Upper lobe of left lung (tissue), 6 donors: ENCODE measurements around the gene ZNF433. TPM values are rescaled to one million over a fixed set of nuclear protein-coding genes. Genes with fewer than 3 reads are reported as not detected.

Experiments
- ATAC-seq, 2 donors: fragments of 200-7000 bp; cut with Tn5 transposase; one replicate each; pipeline ENCODE4 v1.9.1; 2022; ENCODE audit warnings: mild to moderate bottlenecking in 2 of 2, moderate library complexity in 2 of 2; ENCODE audit not compliant: low FRiP score in 2 of 2
- DNase-seq, 2 donors: peaks; one replicate each; pipeline ENCODE4 v3.0.0-alpha.2; 2019 to 2020
- H3K27ac ChIP-seq, 4 donors: fragments of 200-600 bp; sonication (generic); one replicate each; pipeline ENCODE4 v1.5.1; 2016 to 2019
- H3K27me3 ChIP-seq, 4 donors: fragments of 200-600 bp; sonication (generic); one replicate each; pipeline ENCODE4 v1.5.1; 2017 to 2019
- H3K36me3 ChIP-seq, 4 donors: fragments of 200-600 bp; sonication (generic); one replicate each; pipeline ENCODE4 v1.5.1; 2016 to 2019
- H3K4me1 ChIP-seq, 4 donors: fragments of 200-600 bp; sonication (generic); one replicate each; pipeline ENCODE4 v1.5.1; 2018 to 2019
- H3K4me3 ChIP-seq, 4 donors: fragments of 200-600 bp; sonication (generic); one replicate each; pipeline ENCODE4 v1.5.1; 2017 to 2019; ENCODE audit warnings: mild to moderate bottlenecking in 2 of 4, moderate library complexity in 1 of 4
- H3K9me3 ChIP-seq, 4 donors: fragments of 200-600 bp; sonication (generic); one replicate each; pipeline ENCODE4 v1.5.1; 2018 to 2019
- EP300 ChIP-seq, 4 donors: sonication (generic); formaldehyde crosslinking; IDR thresholded peaks; one replicate each; pipeline ENCODE4 v1.5.1; 2017; ENCODE audit warnings: antibody characterized with exemption in 4 of 4, control low read depth in 2 of 4
- POLR2A ChIP-seq, 4 donors: fragments of 450-650 bp; IDR thresholded peaks; one replicate each; pipeline ENCODE4 v1.5.1; 2016 to 2017; ENCODE audit warnings: antibody characterized with exemption in 4 of 4, mild to moderate bottlenecking in 2 of 4
- POLR2AphosphoS5 ChIP-seq, 2 donors: sonication (generic); formaldehyde crosslinking; IDR thresholded peaks; one replicate each; pipeline ENCODE4 v1.5.1; 2017; ENCODE audit warnings: antibody characterized with exemption in 2 of 2
- WGBS, 2 donors: methylation state at CpG; one replicate each; pipeline ENCODE4 v1.1.5; 2017 to 2018; 5-methylcytosine and 5-hydroxymethylcytosine counted together
- total RNA-seq, 6 donors: library from RNA; depleted of rRNA in 4 of 6; stranded (reverse); fragments of >200 nt in 4 of 6; gene quantifications; one replicate each; pipeline versions ENCODE4 v1.1.0 to v1.2.1, GENCODE V29; 2016 to 2021
- TF ChIP-seq, protein P1 (sequence below), 6 experiments: fragments of 450-650 bp in 4 of 6; fragments of 200-600 bp in 2 of 6; sonication (generic) in 2 of 6; IDR thresholded peaks; one replicate each; pipeline ENCODE4 v1.5.1; 2016 to 2019; ENCODE audit warnings: antibody characterized with exemption in 6 of 6
- donor health status: DM: no; HTN: no; CAD: no; lungs with moderate emphysema.
- donor health status: DM: no; HTN: yes; CAD: no; lungs with severe emphysema.

Gene ZNF433
- total RNA-seq, 6 donors from 2014 or later = 3.7 to 12.5 (median 6.3) TPM

DNA sequence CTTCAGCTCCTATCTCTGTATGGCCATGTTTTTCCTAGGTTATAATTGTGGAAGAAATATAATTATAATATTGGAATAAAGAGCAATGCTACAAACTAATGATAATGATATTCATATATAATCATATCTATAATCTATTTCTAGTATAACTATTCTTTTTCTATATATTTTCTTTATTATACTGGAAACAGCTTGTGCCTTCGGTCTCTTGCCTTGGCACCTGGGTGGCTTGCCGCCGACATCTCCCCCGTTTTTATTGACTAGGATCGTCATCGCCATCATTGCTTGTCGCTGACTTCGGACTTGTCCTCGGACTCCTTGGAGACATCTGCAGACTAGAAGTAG, 46.4 kb downstream of the ZNF433 start:
- no peak for TF ChIP-seq POLR2AphosphoS5 (IDR thresholded peaks at IDR 0.05)
- TF ChIP-seq EP300 (IDR thresholded peaks at IDR 0.05) = no peak
- no peak for TF ChIP-seq POLR2A (IDR thresholded peaks at IDR 0.05)
- Histone ChIP-seq H3K4me3 (peak overlapping the region in 3 of 4 donors; percentile 61 to 89 (median 71)), H3K36me3 (no peaks in the 10 kb centered on the region), H3K4me1 (peaks cover 0 to 15% (median 0%) of the 10 kb centered on the region in 4 donors), H3K27me3 (no peaks in the 10 kb centered on the region), H3K9me3 (no peaks in the 10 kb centered on the region), H3K27ac (peak overlapping the region in 2 of 4 donors; percentile 91 to 95)
- ATAC-seq (no peak), DNase-seq (no peak)
- WGBS, 2 donors = 77 to 78% methylated on average over 9 of the region's 9 CpGs

DNA sequence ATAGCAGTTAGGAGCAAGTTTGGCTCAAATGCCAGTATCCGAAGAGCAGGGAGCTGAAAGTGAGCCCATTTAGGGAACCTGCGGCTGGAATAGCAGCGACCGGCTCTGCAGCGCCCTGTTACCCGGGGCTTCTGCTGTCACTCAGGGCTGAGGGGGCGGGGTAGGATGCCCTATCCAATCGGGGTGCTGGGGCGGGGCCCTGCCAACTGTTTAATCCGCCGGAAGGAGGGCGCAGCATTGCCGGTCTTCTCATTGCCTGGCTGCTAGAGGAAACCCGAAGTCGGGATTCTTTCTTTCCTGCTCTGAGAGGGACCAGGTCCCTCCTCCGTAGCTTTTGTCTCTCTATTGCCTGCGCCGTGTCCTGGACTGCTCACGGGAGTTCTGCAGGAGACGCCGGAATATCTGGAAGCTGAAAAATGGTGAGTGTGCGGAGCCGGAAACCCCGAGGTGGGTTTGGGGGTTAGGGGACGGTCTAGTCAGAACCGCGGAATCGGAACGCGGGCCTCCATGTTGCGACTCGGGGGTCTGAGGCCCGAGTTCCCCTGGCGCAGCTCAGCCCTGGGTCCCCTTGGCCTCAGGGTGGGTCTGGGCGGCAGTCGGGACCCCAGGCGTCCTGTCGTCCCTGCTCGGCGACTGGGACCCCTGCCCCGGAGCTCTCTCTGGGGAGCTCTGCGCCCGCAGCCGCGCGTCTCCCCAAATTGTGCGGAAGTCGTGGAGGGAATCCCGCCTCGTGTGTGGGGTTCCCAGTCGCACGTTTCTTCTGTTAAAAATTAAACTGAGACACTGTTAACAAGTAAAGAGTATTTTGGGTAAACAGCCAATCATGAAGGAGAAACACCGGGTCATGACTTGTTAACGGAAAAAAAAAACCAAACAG, 47.8 kb downstream of the ZNF433 start:
- TF ChIP-seq POLR2AphosphoS5 (IDR thresholded peaks at IDR 0.05) = peak; percentile 72 to 97
- TF ChIP-seq, protein P1, sequence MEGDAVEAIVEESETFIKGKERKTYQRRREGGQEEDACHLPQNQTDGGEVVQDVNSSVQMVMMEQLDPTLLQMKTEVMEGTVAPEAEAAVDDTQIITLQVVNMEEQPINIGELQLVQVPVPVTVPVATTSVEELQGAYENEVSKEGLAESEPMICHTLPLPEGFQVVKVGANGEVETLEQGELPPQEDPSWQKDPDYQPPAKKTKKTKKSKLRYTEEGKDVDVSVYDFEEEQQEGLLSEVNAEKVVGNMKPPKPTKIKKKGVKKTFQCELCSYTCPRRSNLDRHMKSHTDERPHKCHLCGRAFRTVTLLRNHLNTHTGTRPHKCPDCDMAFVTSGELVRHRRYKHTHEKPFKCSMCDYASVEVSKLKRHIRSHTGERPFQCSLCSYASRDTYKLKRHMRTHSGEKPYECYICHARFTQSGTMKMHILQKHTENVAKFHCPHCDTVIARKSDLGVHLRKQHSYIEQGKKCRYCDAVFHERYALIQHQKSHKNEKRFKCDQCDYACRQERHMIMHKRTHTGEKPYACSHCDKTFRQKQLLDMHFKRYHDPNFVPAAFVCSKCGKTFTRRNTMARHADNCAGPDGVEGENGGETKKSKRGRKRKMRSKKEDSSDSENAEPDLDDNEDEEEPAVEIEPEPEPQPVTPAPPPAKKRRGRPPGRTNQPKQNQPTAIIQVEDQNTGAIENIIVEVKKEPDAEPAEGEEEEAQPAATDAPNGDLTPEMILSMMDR (IDR thresholded peaks at IDR 0.05) = no peak
- TF ChIP-seq POLR2A (IDR thresholded peaks at IDR 0.05) = peak in 3 of 4 donors; percentile 69 to 80 (median 72)

DNA sequence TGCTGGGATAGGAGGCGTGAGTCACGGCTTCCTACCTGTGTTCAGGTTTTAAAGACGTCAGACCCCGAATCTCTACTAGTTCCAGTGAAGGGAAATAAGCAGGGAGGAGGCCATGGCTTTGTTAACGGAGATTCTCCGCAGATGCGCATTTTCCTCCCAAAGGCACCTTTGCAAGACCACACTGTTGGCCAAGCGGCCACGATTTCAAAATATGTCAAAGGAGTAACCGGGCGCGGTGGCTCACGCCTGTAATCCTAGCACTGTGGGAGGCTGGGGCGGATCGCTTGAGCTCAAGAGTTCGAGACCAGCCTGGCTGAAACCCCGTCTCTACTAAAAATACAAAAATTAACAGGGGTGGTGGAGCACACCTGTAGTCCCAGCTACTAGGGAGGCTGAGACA, 48.7 kb downstream of the ZNF433 start:
- TF ChIP-seq, protein P1 (IDR thresholded peaks at IDR 0.05) = no peak
- no peak for TF ChIP-seq EP300 (IDR thresholded peaks at IDR 0.05)
- TF ChIP-seq POLR2AphosphoS5 (IDR thresholded peaks at IDR 0.05) = no peak
- no peak for TF ChIP-seq POLR2A (IDR thresholded peaks at IDR 0.05)
- Histone ChIP-seq H3K4me3 (no peak overlapping the region), H3K36me3 (no peaks in the 10 kb centered on the region), H3K27ac (no peak overlapping the region), H3K9me3 (peaks cover 0 to 9% (median 2%) of the 10 kb centered on the region in 4 donors), H3K4me1 (peaks cover 0 to 15% (median 0%) of the 10 kb centered on the region in 4 donors), H3K27me3 (no peaks in the 10 kb centered on the region)
- ATAC-seq (no peak), DNase-seq (no peak)
- 88 to 93% methylated on average over 17 of the region's 17 CpGs for WGBS, 2 donors

More for the DNA sequence above, 47.8 kb downstream of the ZNF433 start:
- Histone ChIP-seq H3K27me3 (no peaks in the 10 kb centered on the region), H3K36me3 (no peaks in the 10 kb centered on the region), H3K4me3 (peak overlapping the region; percentile 61 to 93 (median 80)), H3K4me1 (peaks cover 0 to 15% (median 0%) of the 10 kb centered on the region in 4 donors), H3K27ac (peak overlapping the region; percentile 75 to 95 (median 90)), H3K9me3 (no peaks in the 10 kb centered on the region)
- 1% methylated on average over 21 to 44 of the region's 54 CpGs for WGBS, 2 donors
- peak; percentile 94 to 99 for DNase-seq
- ATAC-seq = peak; percentile 99 to 100

DNA sequence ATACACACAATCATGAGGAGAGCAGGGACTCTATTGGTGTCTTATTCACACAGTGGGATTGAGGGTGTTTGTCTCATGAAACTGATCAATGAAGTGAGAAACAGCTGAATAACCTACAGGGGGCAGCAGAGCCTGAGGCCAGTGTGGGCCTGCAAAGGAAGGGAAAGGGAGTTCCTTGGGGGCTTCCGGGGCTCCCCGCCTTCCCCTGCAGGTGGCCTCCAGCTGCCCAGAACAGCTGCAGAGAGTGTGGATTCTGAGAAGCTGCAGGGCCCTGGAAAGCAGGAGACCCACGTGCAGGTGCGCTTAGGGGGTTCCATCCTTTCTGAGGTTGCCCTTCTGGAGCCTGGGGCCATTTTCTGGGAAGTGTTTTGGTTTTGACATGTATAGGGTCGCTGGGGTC, 50.5 kb downstream of the ZNF433 start:
- Histone ChIP-seq H3K36me3 (no peaks in the 10 kb centered on the region), H3K4me3 (no peak overlapping the region), H3K27ac (no peak overlapping the region), H3K27me3 (no peaks in the 10 kb centered on the region), H3K9me3 (peaks cover 15 to 26% (median 20%) of the 10 kb centered on the region in 4 donors), H3K4me1 (peaks cover 0 to 15% (median 0%) of the 10 kb centered on the region in 4 donors)
- DNase-seq (peak in 1 of 2 donors; percentile 23), ATAC-seq (no peak)
- WGBS, 2 donors = 22 to 25% methylated on average over 3 to 5 of the region's 5 CpGs
- TF ChIP-seq POLR2A (IDR thresholded peaks at IDR 0.05) = no peak
- TF ChIP-seq, protein P1 (IDR thresholded peaks at IDR 0.05) = no peak
- no peak for TF ChIP-seq EP300 (IDR thresholded peaks at IDR 0.05)
- TF ChIP-seq POLR2AphosphoS5 (IDR thresholded peaks at IDR 0.05) = no peak

- Histone ChIP-seq H3K9me3 (peaks cover 35 to 51% (median 45%) of the 10 kb centered on the region in 4 donors), H3K27ac (no peak overlapping the region), H3K4me1 (peaks cover 0 to 7% (median 0%) of the 10 kb centered on the region in 4 donors), H3K36me3 (peaks cover 4 to 21% (median 18%) of the 10 kb centered on the region in 4 donors), H3K27me3 (no peaks in the 10 kb centered on the region), H3K4me3 (no peak overlapping the region)
- no peak for ATAC-seq
- DNase-seq = no peak
- WGBS, 2 donors = 89% methylated on average over 4 of the region's 4 CpGs
- TF ChIP-seq POLR2AphosphoS5 (IDR thresholded peaks at IDR 0.05) (no peak), EP300 (IDR thresholded peaks at IDR 0.05) (no peak), POLR2A (IDR thresholded peaks at IDR 0.05) (no peak)
- TF ChIP-seq, protein P1 (IDR thresholded peaks at IDR 0.05) = no peak
Measured at GRCh38 chr19:11982526-11982925, 53.0 kb downstream of the ZNF433 start.
